ENCODE data around the gene RNASE12. TPM values are rescaled to one million over a fixed set of nuclear protein-coding genes. Genes with fewer than 3 reads are reported as not detected.

Gene RNASE12
- total RNA-seq, 1 experiment from 2014 or later, result not detected

- H3K23ac ChIP-seq (ENCODE audit: insufficient read length, low read depth, low read length), result no peak overlapping the region
- no peaks in the 10 kb centered on the region for H4K20me1 ChIP-seq (ENCODE audit: control insufficient read depth, insufficient read depth, insufficient read length)
- no peaks in the 10 kb centered on the region for H3K27me3 ChIP-seq (ENCODE audit: insufficient read depth, low read length)
- Mint-ChIP-seq H3K36me3 (ENCODE audit: insufficient read depth in 1 of 3, low read depth in 3 of 3) (no peaks in the 10 kb centered on the region), H3K27ac (peak overlapping the region in 1 of 3 experiments; percentile 13; a peak in 2 of 7 replicates), H3K27me3 (ENCODE audit: low read depth) (no peaks in the 10 kb centered on the region), H3K4me3 (peak overlapping the region in 1 of 2 experiments; percentile 51; a peak in 1 of 5 replicates), H3K9me3 (no peaks in the 10 kb centered on the region; a peak in 1 of 5 replicates), H3K4me1 (peaks cover 51 to 62% of the 10 kb centered on the region in 2 experiments)
- DNase-seq, result no peak
- H2BK120ac ChIP-seq (ENCODE audit: low read depth, low read length, poor library complexity, severe bottlenecking), result no peak overlapping the region
- no peak for TF ChIP-seq CTCF (conservative IDR thresholded peaks at IDR 0.05)
- no peak overlapping the region for H3K18ac ChIP-seq (ENCODE audit: insufficient read length, low read depth, low read length)
- no peak overlapping the region for H3K4me2 ChIP-seq (ENCODE audit: insufficient read depth, insufficient read length, low read length)
- no peak overlapping the region for H3K4ac ChIP-seq (ENCODE audit: low read depth, low read length)
- no peaks in the 10 kb centered on the region for H3K79me2 ChIP-seq (ENCODE audit: insufficient read depth, low read length)
- no peak overlapping the region for H2BK5ac ChIP-seq (ENCODE audit: insufficient read length, low read length)
- no peak overlapping the region for H3K14ac ChIP-seq (ENCODE audit: insufficient read depth, low read length)
- H2BK12ac ChIP-seq (ENCODE audit: insufficient read length, low read depth, low read length), result no peak overlapping the region
- no CpG with 5 or more reads among the region's 5 CpGs for whole genome bisulfite sequencing (ENCODE audit: extremely low coverage, insufficient read length, low lambda C conversion rate)
- H3K9me3 ChIP-seq (ENCODE audit: control insufficient read depth, low read depth, low read length), result no peaks in the 10 kb centered on the region
- H3K56ac ChIP-seq (ENCODE audit: insufficient read length, low read depth, low read length), result no peak overlapping the region
- H4K91ac ChIP-seq (ENCODE audit: insufficient read length, low read depth, low read length), result no peak overlapping the region
- H3K27ac ChIP-seq (ENCODE audit: insufficient read length, low read depth, low read length), result no peak overlapping the region
- no peak overlapping the region for H2BK20ac ChIP-seq (ENCODE audit: low read depth, low read length, poor library complexity, severe bottlenecking)
- H4K5ac ChIP-seq (ENCODE audit: insufficient read length, low read depth, low read length), result no peak overlapping the region
- H3T11ph ChIP-seq (ENCODE audit: low read length), result no peak overlapping the region
- no peak overlapping the region for H2AFZ ChIP-seq (ENCODE audit: low read length)
- no peak overlapping the region for H4K8ac ChIP-seq (replicated peaks; ENCODE audit: insufficient read length, low read depth, low read length)
- H3K4me1 ChIP-seq (ENCODE audit: insufficient read depth, low read length), result peaks cover 19% of the 10 kb centered on the region; the same call in 1 of the 2 replicates
- H3K9ac ChIP-seq (ENCODE audit: extremely low read depth, insufficient read length, low read length), result no peak overlapping the region
- no peak overlapping the region for H2BK15ac ChIP-seq (ENCODE audit: low read depth, low read length)
- H3K79me1 ChIP-seq (ENCODE audit: insufficient read depth, low read depth, low read length, poor library complexity, severe bottlenecking), result no peaks in the 10 kb centered on the region
- no peak overlapping the region for H2AK5ac ChIP-seq (ENCODE audit: insufficient read length, low read length)
- H3K23me2 ChIP-seq (ENCODE audit: insufficient read length, low read depth, low read length, poor library complexity, severe bottlenecking), result no peaks in the 10 kb centered on the region
Observed at GRCh38 chr14:20583908-20584307, 7.3 kb downstream of the RNASE12 start.

Measured in H9 (cell line).